ENCODE data around the gene SLC8A1. TPM values are rescaled to one million over a fixed set of nuclear protein-coding genes. Genes with fewer than 3 reads are reported as not detected.

The SLC8A1 gene
- total RNA-seq, 1 experiment from 2014 or later: 1.7 TPM

DNA sequence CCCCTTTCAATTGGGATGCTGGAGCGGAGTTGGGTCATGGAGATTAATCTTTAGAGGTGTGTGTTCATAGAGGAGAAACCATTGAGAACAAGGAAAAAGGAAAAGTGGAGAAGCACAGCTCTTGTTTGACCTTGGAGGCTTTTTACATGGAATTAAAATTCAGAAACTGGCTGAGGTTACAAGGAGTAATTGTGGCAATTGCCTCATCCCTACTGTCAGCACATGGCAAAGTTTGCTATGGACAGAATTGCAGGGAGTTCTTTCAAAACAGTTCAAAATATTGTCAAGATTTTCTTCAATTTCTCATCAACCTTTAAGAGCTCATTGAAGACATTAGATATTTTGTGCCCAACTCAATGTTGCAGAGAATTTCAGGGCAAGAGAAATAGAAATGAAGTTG lies 232.7 kb downstream of the SLC8A1 start:
- Mint-ChIP-seq H3K27ac (no peak overlapping the region; a peak in 2 of 7 replicates), H3K4me3 (no peak overlapping the region), H3K4me1 (peaks cover 4 to 5% of the 10 kb centered on the region in 2 experiments; a peak in 2 of 4 replicates), H3K27me3 (ENCODE audit: low read depth) (no peaks in the 10 kb centered on the region), H3K36me3 (ENCODE audit: insufficient read depth in 1 of 3, low read depth in 3 of 3) (peaks cover 15 to 17% (median 16%) of the 10 kb centered on the region in 3 experiments; a peak in 6 of 7 replicates), H3K9me3 (peaks cover 17 to 32% of the 10 kb centered on the region in 2 experiments; a peak in 4 of 5 replicates)
- H3K14ac ChIP-seq (ENCODE audit: insufficient read depth, low read length): no peak overlapping the region
- no peak overlapping the region for H3K27ac ChIP-seq (ENCODE audit: insufficient read length, low read depth, low read length)
- no peaks in the 10 kb centered on the region for H3K79me2 ChIP-seq (ENCODE audit: insufficient read depth, low read length)
- TF ChIP-seq, protein P1, sequence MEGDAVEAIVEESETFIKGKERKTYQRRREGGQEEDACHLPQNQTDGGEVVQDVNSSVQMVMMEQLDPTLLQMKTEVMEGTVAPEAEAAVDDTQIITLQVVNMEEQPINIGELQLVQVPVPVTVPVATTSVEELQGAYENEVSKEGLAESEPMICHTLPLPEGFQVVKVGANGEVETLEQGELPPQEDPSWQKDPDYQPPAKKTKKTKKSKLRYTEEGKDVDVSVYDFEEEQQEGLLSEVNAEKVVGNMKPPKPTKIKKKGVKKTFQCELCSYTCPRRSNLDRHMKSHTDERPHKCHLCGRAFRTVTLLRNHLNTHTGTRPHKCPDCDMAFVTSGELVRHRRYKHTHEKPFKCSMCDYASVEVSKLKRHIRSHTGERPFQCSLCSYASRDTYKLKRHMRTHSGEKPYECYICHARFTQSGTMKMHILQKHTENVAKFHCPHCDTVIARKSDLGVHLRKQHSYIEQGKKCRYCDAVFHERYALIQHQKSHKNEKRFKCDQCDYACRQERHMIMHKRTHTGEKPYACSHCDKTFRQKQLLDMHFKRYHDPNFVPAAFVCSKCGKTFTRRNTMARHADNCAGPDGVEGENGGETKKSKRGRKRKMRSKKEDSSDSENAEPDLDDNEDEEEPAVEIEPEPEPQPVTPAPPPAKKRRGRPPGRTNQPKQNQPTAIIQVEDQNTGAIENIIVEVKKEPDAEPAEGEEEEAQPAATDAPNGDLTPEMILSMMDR (conservative IDR thresholded peaks at IDR 0.05): no peak
- no peak overlapping the region for H3K9ac ChIP-seq (ENCODE audit: extremely low read depth, insufficient read length, low read length)
- H4K5ac ChIP-seq (ENCODE audit: insufficient read length, low read depth, low read length): no peak overlapping the region
- H2BK5ac ChIP-seq (ENCODE audit: insufficient read length, low read length): no peak overlapping the region
- no peak overlapping the region for H3T11ph ChIP-seq (ENCODE audit: low read length)
- H2AK5ac ChIP-seq (ENCODE audit: insufficient read length, low read length): no peak overlapping the region
- H3K23ac ChIP-seq (ENCODE audit: insufficient read length, low read depth, low read length): no peak overlapping the region
- H3K23me2 ChIP-seq (ENCODE audit: insufficient read length, low read depth, low read length, poor library complexity, severe bottlenecking): no peaks in the 10 kb centered on the region
- no peak overlapping the region for H3K56ac ChIP-seq (ENCODE audit: insufficient read length, low read depth, low read length)
- no peak overlapping the region for H2BK20ac ChIP-seq (ENCODE audit: low read depth, low read length, poor library complexity, severe bottlenecking)
- H3K4me1 ChIP-seq (ENCODE audit: insufficient read depth, low read length): no peaks in the 10 kb centered on the region; the same call in 1 of the 2 replicates
- no peaks in the 10 kb centered on the region for H4K20me1 ChIP-seq (ENCODE audit: control insufficient read depth, insufficient read depth, insufficient read length)
- H2BK120ac ChIP-seq (ENCODE audit: low read depth, low read length, poor library complexity, severe bottlenecking): no peak overlapping the region
- DNase-seq: no peak
- H3K9me3 ChIP-seq (ENCODE audit: control insufficient read depth, low read depth, low read length): no peaks in the 10 kb centered on the region
- no peak overlapping the region for H3K4me2 ChIP-seq (ENCODE audit: insufficient read depth, insufficient read length, low read length)
- no peak overlapping the region for H2BK12ac ChIP-seq (ENCODE audit: insufficient read length, low read depth, low read length)
- WGBS (ENCODE audit: extremely low coverage, insufficient read length, low lambda C conversion rate): no CpG with 5 or more reads among the region's 1 CpG
- H4K91ac ChIP-seq (ENCODE audit: insufficient read length, low read depth, low read length): no peak overlapping the region
- no peak overlapping the region for H4K8ac ChIP-seq (replicated peaks; ENCODE audit: insufficient read length, low read depth, low read length)
- H3K27me3 ChIP-seq (ENCODE audit: insufficient read depth, low read length): no peaks in the 10 kb centered on the region
- no peaks in the 10 kb centered on the region for H3K79me1 ChIP-seq (ENCODE audit: insufficient read depth, low read depth, low read length, poor library complexity, severe bottlenecking)
- no peak overlapping the region for H3K4ac ChIP-seq (ENCODE audit: low read depth, low read length)
- no peak overlapping the region for H2BK15ac ChIP-seq (ENCODE audit: low read depth, low read length)
- no peak overlapping the region for H3K18ac ChIP-seq (ENCODE audit: insufficient read length, low read depth, low read length)
- no peak overlapping the region for H2AFZ ChIP-seq (ENCODE audit: low read length)

Data from H9 (cell line).